Measurements from ENCODE around the gene HSCB.
"Not testable (repeated sequence)": the region's sequence is repeated elsewhere in the genome, so short reads cannot be mapped to it uniquely, and the experiment has no call there.

HSCB gene

GRCh38 chr22:28792491-28793383 is 50.9 kb downstream of the HSCB start:
- no peak for DNase-seq

GRCh38 chr22:28793976-28794584 is 52.2 kb downstream of the HSCB start:
- no peak for DNase-seq

- DNase-seq = no peak
These were observed 53.3 kb downstream of the HSCB start for GRCh38 chr22:28795071-28795693.

DNA sequence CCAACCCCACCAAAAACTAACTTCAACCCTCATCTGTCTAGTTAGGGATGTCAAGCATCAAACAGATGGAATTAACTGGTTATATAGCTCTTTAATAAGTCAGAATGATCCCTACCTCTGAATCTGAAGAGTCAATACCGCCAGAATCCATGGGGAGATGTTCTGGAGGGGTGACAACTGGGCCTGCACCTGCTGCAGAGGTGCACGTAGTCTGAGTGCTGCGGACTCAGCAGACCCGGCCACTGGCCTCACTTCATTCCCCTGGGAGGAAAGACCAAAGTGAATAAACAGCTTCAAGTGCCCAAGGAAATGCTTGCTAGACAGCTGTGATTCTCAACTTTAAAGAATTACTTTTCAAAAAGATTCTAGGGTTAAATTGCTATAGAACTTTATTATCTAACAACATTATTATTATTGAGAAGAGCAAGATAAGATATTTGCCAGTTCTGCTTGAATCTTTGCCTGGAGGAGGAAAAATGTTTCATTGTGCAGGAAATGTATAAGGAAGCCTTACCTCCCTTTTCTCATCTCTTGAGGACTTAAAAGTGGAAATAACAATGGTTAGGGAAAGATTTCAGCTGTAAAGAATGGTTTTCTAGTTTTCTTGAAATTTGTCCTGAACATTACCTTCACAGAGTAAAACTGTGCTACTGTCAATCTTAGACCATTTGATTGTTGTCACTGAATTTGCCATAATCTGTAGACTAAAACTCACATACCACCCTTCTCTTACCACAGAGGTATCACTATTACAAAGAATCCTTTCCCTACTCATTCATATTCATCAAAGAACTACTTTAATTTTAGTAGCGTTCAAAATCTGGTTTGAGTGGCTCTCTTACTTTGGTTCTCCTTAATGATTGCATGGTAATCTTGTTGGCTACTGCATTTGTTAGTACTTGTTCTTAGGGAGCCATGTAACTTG is 54.4 kb downstream of the HSCB start:
- DNase-seq = no peak

- DNase-seq = no peak
These were observed 57.2 kb downstream of the HSCB start for GRCh38 chr22:28798810-28799605.

GRCh38 chr22:28799606-28800307 is 57.9 kb downstream of the HSCB start:
- DNase-seq = no peak

DNA sequence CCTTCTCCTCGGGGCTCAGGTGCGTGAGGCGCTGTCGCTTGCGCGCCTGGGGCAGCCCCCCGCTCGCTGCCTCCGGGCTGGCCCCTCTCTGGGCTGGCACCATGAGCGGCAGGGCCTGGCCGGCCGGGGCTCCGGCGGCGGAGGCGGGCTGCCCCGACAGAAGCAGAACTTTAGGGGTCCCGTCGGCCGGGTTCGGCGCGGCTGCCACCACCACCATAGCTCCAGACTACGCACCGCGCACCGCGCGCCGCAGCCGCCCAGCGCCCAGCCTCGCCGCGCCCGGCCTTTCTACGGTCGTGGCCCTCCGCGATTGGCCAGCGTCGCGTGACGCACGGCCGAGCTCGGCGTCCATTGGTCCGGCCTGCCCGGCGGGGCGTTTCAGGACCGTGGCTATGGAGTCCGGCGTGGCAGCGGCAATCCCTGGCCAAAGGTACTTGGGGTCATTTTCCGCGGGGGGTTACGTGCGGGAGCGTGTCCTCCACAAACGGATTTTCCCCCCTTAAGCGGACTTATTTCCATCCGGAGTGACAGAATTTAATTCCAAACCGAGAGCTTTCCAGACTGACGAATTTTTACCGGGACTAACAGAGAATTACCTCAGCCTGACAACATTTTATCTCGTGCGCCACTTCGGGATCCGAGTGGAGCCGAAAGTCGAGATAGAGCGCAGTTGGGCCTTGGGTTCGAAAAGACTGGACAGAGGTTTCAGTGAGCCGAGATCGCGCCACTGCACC is 58.6 kb downstream of the HSCB start, which contains the start of gene XBP1:
TSS of gene XBP1 (minus strand) at position 262 of the 734 bp plus-strand sequence.
- peak; percentile 82 for DNase-seq

GRCh38 chr22:28801845-28802594 is 60.2 kb downstream of the HSCB start:
- DNase-seq = no peak

GRCh38 chr22:28802595-28803123 is 60.8 kb downstream of the HSCB start:
- DNase-seq = no peak

- DNase-seq = not testable (repeated sequence)
These were observed 63.6 kb downstream of the HSCB start for GRCh38 chr22:28805426-28805825.

Data from NCI-H1436 (cell line).